CD4-positive, alpha-beta T cell treated with Interleukin-15 for 1 hour (primary cell): ENCODE measurements around the gene IMMP2L.

Experiments used
- DNase-seq: peaks from one replicate; pipeline ENCODE4 v3.0.0-alpha.2; 2020

IMMP2L gene

DNA sequence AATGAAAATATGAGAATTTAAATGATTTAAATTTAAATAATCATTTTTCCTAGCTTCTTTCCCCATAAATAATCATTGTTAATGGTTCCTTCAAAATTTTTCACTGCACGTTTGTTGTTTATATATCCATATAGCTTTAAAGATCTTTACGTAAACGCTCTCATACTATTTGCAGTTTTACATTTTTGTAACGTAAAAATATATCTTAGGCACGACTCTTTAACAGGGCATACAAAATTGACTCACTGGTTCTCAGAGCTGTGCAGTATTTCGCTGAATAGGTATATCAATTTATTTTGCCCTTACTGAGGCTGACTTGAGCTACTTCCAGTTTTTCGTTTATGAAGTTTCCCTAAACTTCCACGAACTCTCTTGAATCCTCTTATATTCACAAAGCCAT, 365.6 kb downstream of the IMMP2L start:
- DNase-seq, result no peak

DNA sequence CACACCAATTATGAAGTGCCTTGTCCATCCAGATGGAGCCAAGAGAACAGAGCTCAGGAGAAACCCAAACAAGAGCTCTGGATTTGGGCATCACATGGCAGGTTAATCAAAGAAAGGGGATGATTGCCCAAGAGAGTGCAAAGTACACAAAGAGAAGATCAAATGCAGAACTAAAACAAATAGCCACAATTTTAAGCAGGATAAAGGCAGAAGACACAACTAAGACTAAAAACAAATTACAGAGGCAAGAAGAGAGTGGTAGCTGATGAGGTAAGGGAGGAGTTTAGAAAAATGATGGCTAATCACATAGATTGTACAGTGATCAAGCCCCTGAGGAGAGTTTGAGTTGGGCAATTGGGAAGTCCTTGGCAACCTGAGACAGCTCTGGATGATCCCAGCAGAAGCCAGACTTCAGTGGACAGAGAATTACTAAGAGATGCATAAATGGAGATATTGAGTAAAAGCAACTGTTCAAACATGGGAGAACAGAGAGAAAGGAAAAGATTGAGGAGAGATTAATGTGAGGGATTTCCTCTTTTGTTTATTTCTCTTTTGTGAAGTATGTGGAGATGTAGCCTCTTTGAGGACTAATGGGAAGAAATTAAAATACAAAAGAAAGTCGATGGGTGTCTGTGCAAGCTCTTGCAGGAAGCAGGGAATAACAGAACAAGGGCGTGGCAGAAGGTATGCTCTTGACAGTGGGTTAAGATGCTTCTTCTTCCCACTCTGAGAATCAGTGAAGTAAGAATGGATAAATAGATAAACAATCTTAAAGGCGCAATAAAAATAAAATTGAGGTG, 369.5 kb downstream of the IMMP2L start:
- no peak for DNase-seq

DNA sequence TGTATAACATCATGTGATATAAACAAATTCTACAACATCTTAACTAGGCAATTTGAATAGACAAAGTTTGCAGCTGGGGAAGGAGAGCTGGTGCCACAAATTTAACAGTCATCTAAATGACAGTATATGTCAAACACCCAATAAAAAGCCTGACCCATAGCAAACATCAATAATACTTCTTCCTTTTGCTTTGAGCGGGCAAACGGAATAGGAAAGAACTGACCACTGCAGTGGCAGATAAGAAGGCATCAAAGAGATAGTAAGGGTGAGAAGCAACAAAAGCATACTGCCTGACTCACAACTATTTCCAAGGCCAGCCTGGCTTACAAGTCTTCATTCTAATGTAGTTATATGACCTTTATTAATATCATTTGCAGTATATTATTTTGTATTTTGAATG, 371.5 kb downstream of the IMMP2L start:
- DNase-seq, result no peak

DNA sequence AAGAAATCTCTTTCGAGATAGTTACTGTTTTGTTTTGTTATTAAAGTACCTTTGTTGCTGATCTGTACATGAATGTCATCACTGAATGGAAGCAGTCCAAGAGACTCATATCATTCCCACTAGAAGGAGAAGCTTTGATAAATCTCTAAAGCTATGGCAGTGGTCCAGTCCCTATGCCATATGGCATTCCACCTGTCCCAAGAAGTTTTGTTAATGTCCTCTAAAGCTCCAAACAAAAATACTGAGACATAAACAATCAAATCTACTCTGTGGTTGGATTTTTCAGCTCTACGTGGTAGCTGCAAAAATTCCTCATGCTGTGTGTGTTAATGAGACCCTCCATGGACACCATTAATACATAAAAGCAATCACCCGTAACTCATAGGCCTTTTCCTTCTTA, 377.3 kb downstream of the IMMP2L start:
- DNase-seq, result no peak

DNA sequence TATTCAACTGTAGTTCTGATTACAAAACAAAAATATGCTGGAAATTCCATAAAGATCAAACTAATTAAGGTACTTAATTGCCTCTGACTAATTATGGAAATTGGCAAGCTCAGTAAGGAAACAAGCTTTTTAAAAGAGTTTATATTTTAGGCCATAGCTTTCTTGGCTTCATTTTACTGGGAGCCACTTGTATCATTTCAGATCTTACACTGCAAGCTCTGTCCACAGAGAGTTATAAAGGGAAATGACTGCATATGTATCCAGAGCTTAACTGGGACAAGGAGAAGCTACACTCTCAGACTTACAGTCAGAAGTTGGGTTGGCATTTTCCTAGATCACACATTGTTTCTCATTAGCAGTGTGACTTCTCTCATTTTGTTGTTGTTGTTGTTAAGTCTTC, 379.0 kb downstream of the IMMP2L start:
- DNase-seq, result no peak

DNA sequence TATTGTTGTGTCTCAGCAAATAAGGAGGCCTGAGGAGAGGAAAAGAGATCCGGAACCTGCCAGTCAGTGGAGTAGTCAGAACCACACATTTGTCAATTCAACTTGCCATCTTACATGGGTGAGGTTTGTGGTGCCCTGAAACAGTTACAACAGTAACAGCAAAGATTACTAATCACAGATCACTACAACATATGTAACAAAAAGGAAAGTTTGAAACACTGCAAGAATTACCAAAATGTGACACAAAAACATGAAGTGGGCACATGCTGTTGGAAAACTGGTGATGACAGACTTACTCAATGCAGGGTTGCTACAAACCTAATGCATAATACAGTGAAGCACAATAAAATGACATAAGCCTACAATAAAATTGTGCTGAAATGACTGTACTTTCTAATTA, 382.0 kb downstream of the IMMP2L start:
- DNase-seq, result no peak

DNA sequence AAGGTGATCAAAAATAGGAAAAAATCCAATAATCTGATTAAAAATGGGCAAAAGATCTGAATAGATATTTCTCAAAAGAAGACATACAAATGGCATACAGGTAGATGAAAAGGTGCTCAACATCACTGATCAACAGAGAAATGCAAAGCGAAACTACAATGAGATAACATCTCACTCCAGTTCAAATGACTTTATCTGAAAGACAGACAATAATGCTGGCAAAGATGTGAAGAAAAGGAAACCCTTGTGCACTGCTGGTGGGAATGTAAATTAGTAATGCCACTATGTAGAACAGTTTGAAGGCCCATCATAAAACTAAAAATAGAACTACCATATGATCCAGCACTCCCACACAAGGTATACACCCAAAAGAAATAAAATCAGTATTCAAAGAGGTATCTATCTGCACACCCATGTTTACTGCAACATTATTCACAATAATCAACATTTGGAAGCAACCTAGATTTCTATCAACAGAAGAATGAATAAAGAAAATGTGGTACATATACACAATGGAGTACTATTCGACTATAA, 386.3 kb downstream of the IMMP2L start:
- DNase-seq, result no peak

DNA sequence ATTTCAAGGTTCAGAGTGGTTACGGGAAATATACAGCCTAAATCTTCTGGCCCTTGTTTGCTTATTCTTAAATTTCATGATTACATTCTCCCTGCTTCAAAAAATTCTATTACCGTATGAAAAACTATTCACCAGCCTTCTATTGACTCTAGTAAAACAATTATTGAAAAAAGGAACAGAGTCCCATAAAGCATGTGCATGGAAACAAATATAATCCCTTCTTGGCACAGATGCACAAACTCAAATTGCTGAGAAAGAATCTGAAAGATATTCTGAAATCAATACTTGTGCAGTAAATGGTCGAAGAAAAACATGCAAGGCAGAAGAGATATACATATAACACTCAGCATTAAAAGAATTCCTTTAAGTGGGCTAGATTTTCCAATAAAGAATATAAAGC, 387.8 kb downstream of the IMMP2L start:
- DNase-seq, result no peak

DNA sequence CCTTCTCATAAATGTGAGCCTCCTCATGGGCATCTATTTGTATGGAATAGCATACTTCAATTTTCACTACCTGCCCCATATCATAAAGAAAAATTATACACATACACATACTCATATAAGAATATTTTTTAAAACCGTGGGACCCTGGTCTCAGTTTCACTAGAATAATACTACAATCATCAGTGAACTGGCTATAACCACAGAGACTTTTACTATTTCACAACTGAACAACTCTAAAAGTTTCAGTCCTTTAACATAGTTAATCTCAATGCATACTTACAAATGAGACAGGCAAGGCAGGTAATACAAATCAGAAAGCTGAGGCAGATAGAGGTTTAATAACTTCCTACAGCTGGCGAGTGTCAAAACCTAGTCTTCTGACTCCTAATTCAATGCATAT, 388.3 kb downstream of the IMMP2L start:
- DNase-seq, result no peak

DNA sequence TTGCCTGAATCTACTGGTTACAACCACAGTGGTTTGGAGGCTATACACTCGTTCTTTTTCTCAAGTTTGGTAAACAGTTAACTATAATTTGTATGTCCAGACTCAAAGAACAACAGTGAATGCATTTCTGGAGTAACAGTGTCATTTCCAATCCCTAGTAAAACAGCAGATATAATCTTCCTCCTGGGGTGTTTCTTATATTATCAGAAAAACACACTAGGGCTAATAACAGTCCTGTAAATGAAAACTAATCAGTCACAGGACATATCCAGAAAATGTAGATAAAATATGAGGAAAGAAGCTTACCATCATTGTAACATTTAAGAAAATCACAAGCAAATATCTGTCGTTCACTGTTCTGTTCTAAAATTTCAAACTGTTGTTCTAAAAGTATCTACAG, 388.8 kb downstream of the IMMP2L start:
- no peak for DNase-seq

DNA sequence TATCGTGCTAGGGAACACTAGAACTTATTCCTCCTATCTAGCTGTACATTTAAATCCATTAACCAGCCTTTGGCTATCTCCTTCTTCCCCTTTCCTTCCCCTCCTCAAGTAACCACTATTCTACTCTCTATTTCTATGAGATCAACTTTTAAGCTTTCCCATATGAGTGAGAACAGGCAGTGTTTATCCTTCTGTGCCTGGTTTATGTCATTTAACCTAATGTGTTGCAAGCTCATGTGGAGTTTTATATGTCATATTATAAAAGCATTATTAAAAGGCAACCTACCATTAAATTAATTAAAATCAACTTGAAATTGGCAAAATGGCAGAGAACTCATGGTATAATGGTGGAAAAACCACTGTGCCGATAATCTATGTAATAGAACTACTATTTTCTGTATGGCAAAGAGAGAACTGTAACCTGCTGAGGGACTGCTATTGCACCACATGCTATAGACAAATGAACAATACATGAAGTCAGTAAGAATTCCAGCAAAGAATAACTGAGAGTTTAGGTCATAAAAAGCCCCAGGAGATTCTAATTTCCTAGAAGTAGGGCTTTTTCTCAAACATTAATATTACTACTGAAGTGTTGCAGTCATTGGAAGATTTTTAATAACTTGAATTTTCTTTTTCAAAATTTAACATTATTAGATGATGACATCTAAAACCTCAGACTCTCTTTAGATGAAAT, 389.6 kb downstream of the IMMP2L start:
- DNase-seq, result no peak

DNA sequence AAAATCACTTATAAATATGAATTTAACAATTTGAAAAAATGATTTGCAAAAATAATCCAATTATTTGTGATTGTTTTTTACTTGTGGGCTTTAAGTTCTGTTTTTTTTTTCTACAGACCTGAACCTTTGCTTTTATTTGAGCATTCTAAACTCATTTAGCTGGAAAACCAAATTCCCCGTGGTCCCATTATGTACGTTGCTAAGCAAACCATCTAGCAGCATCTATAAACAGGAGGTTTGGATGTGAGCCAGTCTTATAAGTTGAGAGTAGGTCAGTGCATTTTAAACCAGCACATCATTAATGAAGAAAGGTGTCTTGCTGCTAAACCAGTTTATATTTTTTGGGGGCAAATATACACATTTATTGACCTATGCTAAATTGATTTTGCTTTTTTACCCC, 394.1 kb downstream of the IMMP2L start:
- no peak for DNase-seq

DNA sequence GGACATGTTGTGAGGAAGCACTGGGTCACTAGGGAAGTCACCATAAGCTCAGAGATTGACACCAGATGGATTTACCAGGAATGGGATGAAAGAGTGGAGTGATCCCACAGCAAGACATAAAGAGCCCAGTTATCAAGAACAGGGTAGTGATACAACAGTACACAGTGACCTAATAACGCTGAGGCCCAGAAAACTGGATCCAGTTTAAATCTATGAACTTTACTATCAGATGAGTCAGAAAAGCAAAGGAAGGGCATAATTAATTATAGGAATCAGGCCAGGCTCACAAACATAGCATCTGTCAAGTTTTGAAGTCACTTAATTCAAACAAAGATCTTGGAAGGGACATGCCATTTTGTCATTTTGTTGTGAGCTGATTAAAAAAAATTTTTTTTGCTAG, 397.9 kb downstream of the IMMP2L start:
- DNase-seq, result no peak

DNA sequence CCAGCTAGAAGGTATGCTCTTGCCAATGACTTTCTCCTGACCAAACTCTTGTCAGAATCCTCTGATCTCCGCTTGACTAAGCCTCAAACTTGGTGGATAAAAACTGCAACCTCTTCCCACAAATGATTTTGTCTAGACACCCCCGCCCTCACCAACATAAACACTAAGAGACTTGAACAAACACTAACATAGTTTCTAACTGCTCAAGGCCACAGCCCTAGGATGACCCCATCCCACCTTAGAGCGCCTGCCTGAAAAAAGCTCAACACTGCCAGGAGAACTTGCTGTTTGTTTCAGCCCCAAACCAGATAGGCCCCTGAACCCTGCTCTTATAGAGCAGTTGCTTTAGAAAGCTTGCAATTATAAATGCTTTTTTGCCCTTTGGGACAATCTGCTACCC, 399.6 kb downstream of the IMMP2L start:
- no peak for DNase-seq

DNA sequence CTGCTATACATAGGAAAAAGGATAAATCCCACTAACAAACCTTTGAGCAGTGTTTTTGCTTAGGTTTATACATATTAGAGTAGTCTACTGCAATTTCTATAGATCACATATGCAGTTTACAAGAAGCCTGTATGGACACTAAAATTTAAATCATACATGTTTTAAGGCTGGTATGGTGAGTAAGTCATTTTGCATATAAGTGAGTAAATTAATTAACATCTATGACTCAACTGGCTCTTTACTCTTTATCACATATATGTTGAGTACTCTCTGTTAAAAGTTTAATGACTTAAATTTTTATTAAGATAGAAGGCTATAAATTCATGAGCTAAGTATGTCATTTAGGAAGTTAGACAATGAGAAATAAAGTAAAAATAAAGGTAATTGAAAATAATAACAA, 402.0 kb downstream of the IMMP2L start:
- DNase-seq, result no peak

DNA sequence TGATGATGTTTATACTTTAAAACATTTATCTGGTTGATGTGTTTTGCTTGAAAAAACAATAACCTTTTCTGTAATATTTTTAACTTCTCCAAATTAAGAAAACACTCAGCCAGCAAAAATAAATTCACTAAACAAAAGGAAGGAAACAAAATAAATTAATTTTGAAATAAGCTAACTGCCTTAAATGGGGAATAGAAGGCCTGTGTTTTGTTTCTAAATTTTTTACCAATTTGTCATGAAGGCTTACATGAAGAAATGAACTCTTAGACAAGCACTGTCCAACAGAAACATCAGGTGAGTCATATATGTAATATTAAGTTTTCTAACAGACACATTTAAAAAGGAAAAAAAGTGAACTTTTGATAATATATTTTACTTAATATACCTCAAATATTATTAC, 402.9 kb downstream of the IMMP2L start:
- no peak for DNase-seq

DNA sequence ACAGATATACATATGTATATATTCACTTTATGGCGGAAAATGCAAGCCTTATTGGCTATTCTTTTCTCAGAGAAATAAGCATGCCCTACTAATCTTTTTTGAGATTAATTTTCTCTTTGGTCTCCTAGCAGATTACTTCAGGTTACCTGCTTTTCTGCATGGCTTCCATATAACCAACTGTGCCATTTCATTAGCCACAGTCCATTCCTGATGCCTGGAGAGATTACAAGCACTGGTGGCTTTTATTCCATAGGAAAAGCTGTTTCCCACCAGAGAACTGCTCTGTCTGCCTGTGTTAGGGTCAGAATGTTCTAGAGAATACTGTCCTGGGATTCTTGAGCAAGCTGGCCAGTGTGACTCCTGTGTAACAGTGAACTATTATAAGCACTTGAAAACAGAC, 411.6 kb downstream of the IMMP2L start:
- no peak for DNase-seq

DNA sequence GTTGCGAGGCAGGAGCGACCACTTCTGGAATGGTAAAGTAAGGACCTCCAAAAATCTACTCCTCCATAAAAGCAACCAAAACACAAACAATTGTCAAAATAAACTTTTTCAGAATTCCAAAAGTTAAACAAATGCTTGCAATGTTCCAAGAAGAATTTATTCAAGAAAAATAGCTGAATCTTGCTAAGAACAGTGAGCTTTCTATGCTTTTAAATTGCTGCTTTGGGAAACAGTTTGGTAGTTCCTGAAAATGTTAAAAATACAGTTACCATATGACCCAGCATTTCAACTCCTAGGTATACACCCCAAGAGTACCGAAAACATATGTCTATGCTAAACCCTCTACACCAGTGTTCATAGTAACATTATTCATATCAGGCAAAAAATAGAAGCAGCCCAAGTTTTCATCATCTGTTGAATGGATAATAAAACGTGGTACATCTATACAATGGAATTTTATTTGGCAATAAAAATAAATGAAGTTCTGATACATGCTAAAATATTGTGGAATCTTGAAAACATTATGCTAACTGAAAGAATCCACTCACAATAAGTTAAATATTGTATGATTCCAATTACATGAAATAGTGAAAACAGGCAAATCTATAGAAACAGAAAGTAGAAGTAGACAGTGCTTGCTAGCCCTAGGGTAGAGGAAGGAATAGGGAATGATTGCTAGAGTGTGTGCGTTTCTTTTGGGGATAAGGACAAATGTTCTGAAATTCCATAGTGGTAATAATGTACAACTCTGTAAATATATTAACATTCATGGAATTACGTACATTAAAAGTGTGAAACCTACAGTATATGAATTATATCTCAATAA, 414.4 kb downstream of the IMMP2L start:
- no peak for DNase-seq

DNA sequence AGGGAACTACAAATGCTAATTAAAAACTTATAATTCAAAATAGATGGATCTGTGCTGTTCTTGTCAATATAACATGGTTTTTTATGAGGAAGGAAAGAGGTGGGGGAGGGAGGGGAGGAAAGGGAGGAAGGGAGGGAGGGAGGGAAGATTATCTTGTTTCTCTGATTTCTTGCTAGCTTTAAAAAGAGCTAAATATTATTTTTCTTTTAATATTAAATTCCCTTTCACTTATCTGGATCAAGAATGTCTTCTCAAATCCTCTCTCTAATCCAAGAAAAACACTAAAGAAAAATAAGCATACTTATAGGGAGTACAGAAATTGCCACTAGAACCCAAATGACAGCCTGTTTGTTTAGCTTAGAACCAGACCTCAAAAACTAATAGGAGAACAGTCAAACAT, 416.2 kb downstream of the IMMP2L start:
- no peak for DNase-seq

DNA sequence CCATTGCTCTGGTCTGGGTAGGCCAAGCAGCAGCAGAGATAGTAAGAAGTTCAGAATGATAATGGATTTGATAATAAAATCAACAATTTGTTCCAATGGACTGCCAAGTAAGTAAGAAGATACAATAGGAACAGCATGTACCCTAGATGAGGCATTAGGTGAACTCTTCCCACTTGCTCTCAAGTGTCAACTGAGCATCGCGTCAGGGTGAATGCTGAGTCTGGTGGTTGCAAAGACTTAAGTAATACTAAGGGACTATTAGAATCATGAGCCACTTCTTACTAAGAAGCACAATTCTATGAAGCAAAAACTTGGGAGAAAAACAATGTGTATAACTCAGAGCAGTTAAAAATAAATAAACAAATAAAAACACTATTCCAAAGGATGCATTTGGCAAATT, 416.8 kb downstream of the IMMP2L start:
- no peak for DNase-seq

DNA sequence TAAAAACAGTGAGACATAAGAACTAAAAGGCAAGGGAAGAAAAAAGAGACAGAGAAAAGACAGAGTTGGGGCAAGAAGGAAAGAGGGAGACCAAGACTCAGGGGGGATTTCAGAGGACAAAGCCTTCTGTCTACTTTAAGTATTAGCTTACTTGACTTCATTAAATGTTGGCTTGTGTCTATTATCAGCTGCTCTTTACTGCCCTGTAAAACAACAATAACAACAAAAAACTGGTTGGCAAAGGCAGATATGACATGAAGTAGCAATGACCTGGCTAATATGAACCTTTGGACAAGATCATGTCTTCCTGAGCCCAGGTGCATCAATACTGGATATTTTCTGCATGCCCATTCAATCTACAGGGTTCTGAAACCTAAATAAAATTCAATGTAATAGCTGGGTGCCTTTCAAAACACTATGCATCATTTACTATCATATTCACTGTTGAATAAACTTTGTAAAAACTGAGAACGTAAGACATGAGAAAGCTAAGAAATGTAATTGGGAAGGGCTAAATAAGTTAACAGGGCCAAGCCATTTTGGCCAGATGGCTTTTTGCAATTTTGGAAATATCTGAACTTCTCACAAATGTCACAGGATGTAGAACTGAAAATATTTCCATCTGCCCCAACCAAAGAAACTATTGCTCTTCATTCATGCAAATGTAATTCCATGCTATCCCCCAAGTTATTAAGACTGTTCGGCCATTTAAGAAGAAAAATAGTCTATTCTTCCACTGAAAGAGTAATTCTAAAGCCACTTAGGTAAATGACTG, 422.0 kb downstream of the IMMP2L start:
- DNase-seq, result no peak

DNA sequence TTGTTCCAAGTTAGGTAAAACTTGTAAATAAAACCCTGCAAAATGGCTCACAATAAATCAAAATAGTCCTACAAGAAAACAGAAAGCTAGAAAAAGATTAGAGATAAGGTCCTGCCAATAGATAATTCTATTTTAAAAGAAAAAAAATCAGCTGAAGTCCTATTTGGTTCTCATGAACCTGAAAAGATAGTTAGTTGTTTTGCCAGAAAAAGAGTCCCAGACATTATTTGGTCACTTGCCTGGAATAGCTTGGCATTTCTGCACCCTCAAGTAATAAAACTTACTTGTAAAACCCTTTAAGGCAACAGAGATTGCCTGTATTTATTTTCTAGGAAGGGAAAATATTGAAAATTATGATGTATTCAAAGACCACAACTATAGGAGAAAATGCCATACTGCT, 423.7 kb downstream of the IMMP2L start:
- no peak for DNase-seq

DNA sequence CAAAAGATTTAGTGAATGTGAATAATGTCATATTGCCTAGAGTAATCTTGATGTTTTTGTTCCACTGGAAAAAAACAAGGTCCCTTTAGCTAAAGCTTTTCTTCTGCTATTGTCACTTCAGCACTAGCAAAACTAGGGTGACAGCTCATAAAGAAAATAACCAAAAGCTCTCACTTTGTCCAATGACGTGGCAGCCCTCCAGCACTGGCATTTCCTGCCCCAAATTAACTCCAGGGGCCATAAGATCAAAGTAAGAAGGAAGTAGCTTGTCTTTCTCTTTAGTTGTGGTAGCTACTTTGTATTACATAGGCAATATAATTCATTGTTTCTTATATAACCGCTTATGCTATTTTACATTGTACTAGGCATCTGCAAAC, 424.1 kb downstream of the IMMP2L start:
- DNase-seq, result peak; percentile 30
